PC-3 (cell line): ENCODE data around the gene CNTN4.

ENCODE experiments used
- EZH2 ChIP-seq: fragments of 300-600 bp; sonication (generic); IDR thresholded peaks from one replicate; pipeline ENCODE4 v1.6.1; 2017; ENCODE audit warnings: antibody characterized with exemption, mild to moderate bottlenecking, low read length; ENCODE audit not compliant: unreplicated experiment
- EZH2phosphoT487 ChIP-seq: fragments of 300-600 bp; sonication (generic); IDR thresholded peaks from 2 replicates; pipeline ENCODE4 v1.6.1; 2018; ENCODE audit warnings: mild to moderate bottlenecking, antibody characterized with exemption, low read length, borderline replicate concordance
- TF ChIP-seq, protein P1 (sequence below): fragments of 300-600 bp; sonication (generic); conservative IDR thresholded peaks from 2 replicates; pipeline ENCODE4 v1.5.1; 2017; ENCODE audit warnings: antibody characterized with exemption, low read depth, mild to moderate bottlenecking, low read length

DNA sequence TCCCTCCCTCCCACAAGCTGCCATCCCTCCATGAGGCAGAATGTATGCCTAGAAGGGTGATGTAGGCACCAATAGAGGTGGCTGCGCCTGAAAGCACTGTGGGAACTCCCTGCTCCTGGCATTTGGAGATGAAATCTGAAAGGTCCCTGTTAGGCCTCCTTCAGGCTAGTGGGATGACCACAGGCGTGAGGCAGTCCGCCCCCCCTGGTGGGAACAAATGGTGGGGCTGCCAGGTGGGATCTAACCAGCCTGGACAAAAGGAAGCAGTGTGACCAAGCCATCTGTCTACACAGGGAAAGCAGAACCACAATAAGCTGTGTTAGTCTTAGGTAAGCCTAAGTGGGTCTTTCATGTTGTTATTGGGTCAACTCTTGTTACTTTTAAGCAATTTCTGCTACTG lies 986.2 kb downstream of the CNTN4 start:
- TF ChIP-seq, protein P1, sequence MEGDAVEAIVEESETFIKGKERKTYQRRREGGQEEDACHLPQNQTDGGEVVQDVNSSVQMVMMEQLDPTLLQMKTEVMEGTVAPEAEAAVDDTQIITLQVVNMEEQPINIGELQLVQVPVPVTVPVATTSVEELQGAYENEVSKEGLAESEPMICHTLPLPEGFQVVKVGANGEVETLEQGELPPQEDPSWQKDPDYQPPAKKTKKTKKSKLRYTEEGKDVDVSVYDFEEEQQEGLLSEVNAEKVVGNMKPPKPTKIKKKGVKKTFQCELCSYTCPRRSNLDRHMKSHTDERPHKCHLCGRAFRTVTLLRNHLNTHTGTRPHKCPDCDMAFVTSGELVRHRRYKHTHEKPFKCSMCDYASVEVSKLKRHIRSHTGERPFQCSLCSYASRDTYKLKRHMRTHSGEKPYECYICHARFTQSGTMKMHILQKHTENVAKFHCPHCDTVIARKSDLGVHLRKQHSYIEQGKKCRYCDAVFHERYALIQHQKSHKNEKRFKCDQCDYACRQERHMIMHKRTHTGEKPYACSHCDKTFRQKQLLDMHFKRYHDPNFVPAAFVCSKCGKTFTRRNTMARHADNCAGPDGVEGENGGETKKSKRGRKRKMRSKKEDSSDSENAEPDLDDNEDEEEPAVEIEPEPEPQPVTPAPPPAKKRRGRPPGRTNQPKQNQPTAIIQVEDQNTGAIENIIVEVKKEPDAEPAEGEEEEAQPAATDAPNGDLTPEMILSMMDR, result no peak
- TF ChIP-seq EZH2 (no peak), EZH2phosphoT487 (no peak)
